ENCODE data around the gene MYO7B.

DNA sequence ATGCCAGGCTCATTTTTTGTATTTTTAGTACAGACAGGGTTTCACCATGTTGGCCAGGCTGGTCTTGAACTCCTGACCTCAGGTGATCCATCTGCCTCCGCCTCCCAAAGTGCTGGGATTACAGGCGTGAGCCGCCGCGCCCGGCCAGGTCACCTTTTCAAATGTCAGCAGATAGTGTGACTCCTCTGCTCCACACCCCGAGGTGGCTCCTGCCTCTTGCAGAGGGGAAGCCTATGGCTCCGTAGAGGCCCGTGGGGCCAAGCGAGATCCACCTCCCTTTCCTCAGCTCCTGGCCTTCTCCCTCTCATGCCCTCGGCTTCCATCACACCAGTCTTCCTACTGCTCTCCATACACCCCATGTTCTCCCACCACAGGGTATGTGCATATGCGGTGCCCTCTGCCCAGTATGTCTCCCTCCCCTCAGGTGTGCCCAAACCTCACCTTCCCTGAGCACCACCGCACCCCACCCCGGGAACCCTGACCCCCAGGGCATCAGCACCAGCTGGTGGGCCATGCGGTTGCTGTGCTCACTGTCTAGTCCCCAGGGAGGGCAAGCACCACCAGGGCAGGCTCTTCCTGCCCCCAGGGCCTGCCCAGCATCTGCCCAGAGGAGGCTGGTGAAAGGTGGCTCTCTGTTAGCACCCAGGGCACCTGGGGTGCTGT is 121.2 kb downstream of the MYO7B start:
- TF ChIP-seq, protein P1, sequence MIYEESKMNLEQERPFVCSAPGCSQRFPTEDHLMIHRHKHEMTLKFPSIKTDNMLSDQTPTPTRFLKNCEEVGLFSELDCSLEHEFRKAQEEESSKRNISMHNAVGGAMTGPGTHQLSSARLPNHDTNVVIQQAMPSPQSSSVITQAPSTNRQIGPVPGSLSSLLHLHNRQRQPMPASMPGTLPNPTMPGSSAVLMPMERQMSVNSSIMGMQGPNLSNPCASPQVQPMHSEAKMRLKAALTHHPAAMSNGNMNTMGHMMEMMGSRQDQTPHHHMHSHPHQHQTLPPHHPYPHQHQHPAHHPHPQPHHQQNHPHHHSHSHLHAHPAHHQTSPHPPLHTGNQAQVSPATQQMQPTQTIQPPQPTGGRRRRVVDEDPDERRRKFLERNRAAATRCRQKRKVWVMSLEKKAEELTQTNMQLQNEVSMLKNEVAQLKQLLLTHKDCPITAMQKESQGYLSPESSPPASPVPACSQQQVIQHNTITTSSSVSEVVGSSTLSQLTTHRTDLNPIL (CRISPR knock-in tag; IDR thresholded peaks at IDR 0.05; ENCODE audit: low read depth): no peak
- TF ChIP-seq, protein P2, sequence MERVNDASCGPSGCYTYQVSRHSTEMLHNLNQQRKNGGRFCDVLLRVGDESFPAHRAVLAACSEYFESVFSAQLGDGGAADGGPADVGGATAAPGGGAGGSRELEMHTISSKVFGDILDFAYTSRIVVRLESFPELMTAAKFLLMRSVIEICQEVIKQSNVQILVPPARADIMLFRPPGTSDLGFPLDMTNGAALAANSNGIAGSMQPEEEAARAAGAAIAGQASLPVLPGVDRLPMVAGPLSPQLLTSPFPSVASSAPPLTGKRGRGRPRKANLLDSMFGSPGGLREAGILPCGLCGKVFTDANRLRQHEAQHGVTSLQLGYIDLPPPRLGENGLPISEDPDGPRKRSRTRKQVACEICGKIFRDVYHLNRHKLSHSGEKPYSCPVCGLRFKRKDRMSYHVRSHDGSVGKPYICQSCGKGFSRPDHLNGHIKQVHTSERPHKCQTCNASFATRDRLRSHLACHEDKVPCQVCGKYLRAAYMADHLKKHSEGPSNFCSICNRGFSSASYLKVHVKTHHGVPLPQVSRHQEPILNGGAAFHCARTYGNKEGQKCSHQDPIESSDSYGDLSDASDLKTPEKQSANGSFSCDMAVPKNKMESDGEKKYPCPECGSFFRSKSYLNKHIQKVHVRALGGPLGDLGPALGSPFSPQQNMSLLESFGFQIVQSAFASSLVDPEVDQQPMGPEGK (CRISPR knock-in tag; IDR thresholded peaks at IDR 0.05; ENCODE audit: borderline replicate concordance): no peak
- no peak for TF ChIP-seq SNAI2 (CRISPR knock-in tag; IDR thresholded peaks at IDR 0.05)
- no peak for TF ChIP-seq ARNTL (CRISPR knock-in tag; IDR thresholded peaks at IDR 0.05; ENCODE audit: borderline replicate concordance, low read depth)
- no peak for TF ChIP-seq ISL1 (CRISPR knock-in tag; IDR thresholded peaks at IDR 0.05)
- TF ChIP-seq ZFP3 (CRISPR knock-in tag; IDR thresholded peaks at IDR 0.05): no peak
- no peak for TF ChIP-seq ZNF70 (CRISPR knock-in tag; IDR thresholded peaks at IDR 0.05)
- no peak for TF ChIP-seq ZFP30 (CRISPR knock-in tag; IDR thresholded peaks at IDR 0.05)
- no peak for TF ChIP-seq ESRRG (CRISPR knock-in tag; IDR thresholded peaks at IDR 0.05)
- TF ChIP-seq, protein P3, sequence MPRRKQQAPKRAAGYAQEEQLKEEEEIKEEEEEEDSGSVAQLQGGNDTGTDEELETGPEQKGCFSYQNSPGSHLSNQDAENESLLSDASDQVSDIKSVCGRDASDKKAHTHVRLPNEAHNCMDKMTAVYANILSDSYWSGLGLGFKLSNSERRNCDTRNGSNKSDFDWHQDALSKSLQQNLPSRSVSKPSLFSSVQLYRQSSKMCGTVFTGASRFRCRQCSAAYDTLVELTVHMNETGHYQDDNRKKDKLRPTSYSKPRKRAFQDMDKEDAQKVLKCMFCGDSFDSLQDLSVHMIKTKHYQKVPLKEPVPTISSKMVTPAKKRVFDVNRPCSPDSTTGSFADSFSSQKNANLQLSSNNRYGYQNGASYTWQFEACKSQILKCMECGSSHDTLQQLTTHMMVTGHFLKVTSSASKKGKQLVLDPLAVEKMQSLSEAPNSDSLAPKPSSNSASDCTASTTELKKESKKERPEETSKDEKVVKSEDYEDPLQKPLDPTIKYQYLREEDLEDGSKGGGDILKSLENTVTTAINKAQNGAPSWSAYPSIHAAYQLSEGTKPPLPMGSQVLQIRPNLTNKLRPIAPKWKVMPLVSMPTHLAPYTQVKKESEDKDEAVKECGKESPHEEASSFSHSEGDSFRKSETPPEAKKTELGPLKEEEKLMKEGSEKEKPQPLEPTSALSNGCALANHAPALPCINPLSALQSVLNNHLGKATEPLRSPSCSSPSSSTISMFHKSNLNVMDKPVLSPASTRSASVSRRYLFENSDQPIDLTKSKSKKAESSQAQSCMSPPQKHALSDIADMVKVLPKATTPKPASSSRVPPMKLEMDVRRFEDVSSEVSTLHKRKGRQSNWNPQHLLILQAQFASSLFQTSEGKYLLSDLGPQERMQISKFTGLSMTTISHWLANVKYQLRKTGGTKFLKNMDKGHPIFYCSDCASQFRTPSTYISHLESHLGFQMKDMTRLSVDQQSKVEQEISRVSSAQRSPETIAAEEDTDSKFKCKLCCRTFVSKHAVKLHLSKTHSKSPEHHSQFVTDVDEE (CRISPR knock-in tag; IDR thresholded peaks at IDR 0.05): no peak

Measured in SK-N-SH treated with all-trans-retinoic acid at 6 μM for 48 hours (cell line).